Adrenal gland (tissue), 5 donors: ENCODE data around the gene DSCAML1.

Experiments used
- POLR2A ChIP-seq, 2 donors: fragments of 450-650 bp; IDR thresholded peaks; one replicate each; pipeline ENCODE4 v1.6.1; 2017; ENCODE audit warnings: antibody characterized with exemption in 2 of 2, mild to moderate bottlenecking in 2 of 2, moderate library complexity in 1 of 2
- TF ChIP-seq, protein P1 (sequence below), 6 experiments: fragments of 450-650 bp in 4 of 6; fragments of 200-600 bp in 2 of 6; sonication (generic) in 1 of 6; IDR thresholded peaks; 1 replicate in 5 of 6; 2 replicates in 1 of 6; pipeline versions ENCODE4 v1.5.1 to v1.8.0; 2016 to 2021; ENCODE audit warnings: antibody characterized with exemption in 6 of 6, mild to moderate bottlenecking in 2 of 6, moderate library complexity in 1 of 6
- donor health status: DM: no; HTN: no; CAD: no.

GRCh38 chr11:117823294-117823945 lies 26.4 kb upstream of the DSCAML1 start:
- TF ChIP-seq POLR2A (IDR thresholded peaks at IDR 0.05): no peak
- TF ChIP-seq, protein P1, sequence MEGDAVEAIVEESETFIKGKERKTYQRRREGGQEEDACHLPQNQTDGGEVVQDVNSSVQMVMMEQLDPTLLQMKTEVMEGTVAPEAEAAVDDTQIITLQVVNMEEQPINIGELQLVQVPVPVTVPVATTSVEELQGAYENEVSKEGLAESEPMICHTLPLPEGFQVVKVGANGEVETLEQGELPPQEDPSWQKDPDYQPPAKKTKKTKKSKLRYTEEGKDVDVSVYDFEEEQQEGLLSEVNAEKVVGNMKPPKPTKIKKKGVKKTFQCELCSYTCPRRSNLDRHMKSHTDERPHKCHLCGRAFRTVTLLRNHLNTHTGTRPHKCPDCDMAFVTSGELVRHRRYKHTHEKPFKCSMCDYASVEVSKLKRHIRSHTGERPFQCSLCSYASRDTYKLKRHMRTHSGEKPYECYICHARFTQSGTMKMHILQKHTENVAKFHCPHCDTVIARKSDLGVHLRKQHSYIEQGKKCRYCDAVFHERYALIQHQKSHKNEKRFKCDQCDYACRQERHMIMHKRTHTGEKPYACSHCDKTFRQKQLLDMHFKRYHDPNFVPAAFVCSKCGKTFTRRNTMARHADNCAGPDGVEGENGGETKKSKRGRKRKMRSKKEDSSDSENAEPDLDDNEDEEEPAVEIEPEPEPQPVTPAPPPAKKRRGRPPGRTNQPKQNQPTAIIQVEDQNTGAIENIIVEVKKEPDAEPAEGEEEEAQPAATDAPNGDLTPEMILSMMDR (IDR thresholded peaks at IDR 0.05): peak in 1 of 6 experiments; percentile 40
